ENCODE measurements around the gene DSN1.

GRCh38 chr20:36761125-36761524 lies 12.4 kb downstream of the DSN1 start:
- no peak for TF ChIP-seq CTCF (IDR thresholded peaks at IDR 0.05)
- TF ChIP-seq POLR2A (IDR thresholded peaks at IDR 0.05) = no peak
